Measurements from ENCODE around the gene GALNT5. TPM values are rescaled to one million over a fixed set of nuclear protein-coding genes. Genes with fewer than 3 reads are reported as not detected.
"Not testable (repeated sequence)": the region's sequence is repeated elsewhere in the genome, so short reads cannot be mapped to it uniquely, and the experiment has no call there.

The GALNT5 gene
- total RNA-seq, 1 experiment from 2014 or later: 0.34 TPM

DNA sequence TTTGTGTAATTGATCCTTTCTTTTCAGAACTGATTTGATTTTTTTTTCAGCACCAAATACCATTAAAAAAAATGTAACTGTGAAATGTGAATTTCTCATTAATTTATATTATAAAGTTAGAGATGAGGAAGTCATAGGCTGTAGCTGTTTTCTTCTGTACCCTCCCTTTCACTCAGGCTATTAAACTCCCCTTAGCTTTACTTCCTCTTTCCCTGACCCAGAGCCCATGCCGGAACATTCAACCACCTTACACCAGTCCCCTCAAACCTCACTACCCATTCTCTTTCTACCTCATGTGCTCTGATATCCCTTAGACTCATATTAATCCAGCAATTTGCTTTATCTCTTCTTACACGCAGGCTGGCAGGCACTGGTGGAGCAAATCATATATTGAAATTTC, 12.4 kb downstream of the GALNT5 start:
- in situ Hi-C loops (cut with HindIII; ENCODE audit: low pct_unique_long_range_greater_than_20kb, low sequenced_read_pairs): no loop called here
- no peak for DNase-seq (ENCODE audit: low read depth)

DNA sequence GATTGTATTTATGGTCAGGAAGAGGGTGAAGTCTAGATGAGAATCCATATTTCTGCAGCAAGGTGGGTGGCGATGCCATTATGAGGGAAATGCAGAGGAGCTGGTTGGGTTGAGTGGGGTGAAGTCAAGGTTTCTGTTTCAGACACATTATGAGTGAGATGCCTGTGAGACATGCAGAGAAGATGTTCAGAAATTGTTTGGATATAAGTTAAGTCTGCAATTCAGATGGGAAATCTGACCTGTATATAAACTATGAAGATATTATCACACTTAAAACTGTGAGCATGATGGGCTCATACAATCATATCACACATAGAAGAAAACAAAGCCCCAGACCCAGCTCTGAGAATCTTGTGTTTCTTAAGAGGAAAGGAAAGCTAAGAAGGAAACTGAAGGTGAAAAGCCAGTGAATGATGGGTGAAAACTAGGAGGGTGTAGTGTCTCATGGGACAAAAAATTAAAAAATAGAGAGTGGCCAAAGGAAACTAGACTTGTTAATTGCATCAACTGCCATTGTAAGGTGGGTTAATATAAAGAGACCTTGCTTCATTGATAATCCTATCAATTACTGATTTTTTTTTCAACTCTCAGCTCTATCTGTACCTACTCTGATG, 14.2 kb downstream of the GALNT5 start:
- DNase-seq (ENCODE audit: low read depth): no peak

DNA sequence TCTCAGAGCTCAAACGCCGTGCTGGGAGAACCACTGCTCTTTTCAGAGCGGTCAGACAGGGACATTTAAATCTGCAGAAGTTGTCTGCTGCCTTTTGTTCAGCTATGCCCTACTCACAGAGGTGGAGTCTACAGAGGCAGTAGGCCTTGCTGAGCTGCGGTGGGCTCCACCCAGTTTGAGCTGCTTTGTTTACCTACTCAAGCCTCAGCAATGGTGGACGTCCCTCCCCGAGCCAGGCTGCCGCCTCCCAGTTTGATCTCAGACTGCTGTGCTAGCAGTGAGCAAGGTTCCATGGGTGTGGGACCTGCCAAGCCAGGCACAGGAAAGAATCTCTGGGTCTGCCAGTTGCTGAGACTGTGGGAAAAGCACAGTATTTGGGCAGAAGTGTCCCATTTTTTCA, 21.8 kb downstream of the GALNT5 start:
- in situ Hi-C loops (cut with HindIII; ENCODE audit: low pct_unique_long_range_greater_than_20kb, low sequenced_read_pairs); DNase-seq (ENCODE audit: low read depth): not testable (repeated sequence)

More for the DNA sequence above, 14.2 kb downstream of the GALNT5 start:
- in situ Hi-C loops (cut with HindIII; ENCODE audit: low pct_unique_long_range_greater_than_20kb, low sequenced_read_pairs): no loop called here

DNA sequence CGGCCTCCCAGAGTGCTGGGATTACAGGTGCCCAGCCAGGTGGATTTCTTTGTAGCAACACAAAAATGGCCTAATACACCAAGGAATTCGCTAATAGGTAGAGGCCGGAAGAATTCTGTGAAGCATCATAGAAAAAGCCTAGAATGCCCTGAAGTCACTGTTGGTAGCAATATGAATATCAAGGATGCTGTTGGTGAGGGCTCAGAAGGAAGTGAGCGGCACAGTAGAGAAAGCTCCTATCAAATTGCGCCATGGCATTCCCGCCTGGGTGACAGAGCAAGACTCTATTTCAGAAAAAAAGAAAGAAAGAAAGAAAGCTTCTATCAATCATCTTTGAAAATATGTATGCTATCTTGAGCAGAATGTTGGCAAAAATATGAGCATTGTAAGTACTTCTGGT, 23.8 kb downstream of the GALNT5 start:
- in situ Hi-C loops (cut with HindIII; ENCODE audit: low pct_unique_long_range_greater_than_20kb, low sequenced_read_pairs): no loop called here
- DNase-seq (ENCODE audit: low read depth): no peak

DNA sequence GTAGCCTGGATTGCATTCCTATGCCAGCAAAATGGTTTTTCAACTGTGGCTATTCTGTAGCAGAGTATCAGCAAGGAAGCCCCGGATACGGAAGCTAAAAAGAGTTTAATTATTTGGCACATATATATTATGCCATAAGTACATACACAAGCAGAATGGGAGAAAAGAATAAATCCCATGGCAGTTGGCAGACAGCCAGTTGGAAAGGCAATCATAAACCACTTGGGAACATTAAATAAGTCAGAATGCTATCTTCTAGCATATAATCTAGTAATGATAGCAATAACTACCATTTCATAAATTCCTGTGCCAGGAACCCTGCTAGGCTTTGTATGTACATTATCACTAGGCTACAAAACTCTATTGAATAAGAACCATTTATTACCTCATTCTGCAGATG, 26.0 kb downstream of the GALNT5 start:
- in situ Hi-C loops (cut with HindIII; ENCODE audit: low pct_unique_long_range_greater_than_20kb, low sequenced_read_pairs): no loop called here
- no peak for DNase-seq (ENCODE audit: low read depth)

DNA sequence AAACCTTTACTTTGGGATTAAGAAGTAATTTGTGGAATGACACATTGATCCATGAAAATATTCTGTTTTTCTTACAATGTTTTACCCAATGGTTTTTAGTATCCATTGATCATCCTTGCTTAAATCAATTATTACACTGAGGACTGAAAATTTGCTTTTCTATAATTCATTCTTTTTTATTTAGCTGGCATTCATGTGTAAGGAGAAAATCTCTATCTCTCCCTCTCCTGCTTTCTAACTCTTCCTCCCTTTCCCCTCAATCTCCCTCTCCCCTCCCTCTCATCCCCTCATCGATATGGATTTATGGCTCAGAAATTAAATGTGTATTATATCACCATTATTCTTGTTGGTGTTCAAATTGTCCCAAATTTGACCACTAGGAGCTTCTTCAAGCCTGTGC, 29.7 kb downstream of the GALNT5 start:
- in situ Hi-C loops (cut with HindIII; ENCODE audit: low pct_unique_long_range_greater_than_20kb, low sequenced_read_pairs): no loop called here
- DNase-seq (ENCODE audit: low read depth): no peak

DNA sequence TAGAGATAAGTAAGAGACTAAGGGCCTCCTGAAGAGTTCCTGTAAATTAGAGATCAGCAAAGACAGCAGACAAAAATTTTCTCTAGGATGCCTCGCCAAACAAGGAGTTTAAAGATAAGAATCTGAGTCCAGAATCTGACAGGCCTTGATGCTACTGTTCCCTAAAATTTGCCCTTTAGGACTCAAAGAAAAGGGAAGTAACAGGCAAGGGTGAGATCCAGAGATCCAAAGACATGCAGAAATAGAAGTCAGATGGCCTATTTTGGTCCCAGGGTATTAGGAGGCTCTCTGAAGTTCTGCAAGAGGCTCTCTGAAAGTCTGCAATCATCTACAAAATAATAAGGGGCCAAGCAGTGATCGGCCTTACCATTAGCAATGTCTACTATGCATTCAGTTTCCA, 33.0 kb downstream of the GALNT5 start:
- no peak for DNase-seq (ENCODE audit: low read depth)
- in situ Hi-C loops (cut with HindIII; ENCODE audit: low pct_unique_long_range_greater_than_20kb, low sequenced_read_pairs): no loop called here

DNA sequence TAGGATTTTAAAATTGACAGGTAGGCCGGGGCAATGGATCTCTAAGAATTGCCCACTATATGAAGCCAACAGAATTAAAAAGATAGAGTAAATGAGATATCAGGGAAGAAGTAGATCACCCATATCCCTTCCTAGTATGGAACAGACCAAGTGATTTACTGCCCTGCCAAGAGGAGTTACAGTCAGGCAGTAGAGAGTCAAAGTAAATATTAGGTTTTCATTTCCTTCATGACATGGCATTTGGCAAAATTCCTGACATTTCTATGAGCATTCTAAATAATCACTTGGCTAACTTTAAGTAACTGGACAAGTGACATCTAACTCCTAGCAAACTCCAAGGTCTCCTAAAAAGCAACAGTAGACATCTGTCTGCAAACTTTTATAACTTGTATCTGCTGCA, 33.5 kb downstream of the GALNT5 start:
- DNase-seq (ENCODE audit: low read depth): peak; percentile 23

DNA sequence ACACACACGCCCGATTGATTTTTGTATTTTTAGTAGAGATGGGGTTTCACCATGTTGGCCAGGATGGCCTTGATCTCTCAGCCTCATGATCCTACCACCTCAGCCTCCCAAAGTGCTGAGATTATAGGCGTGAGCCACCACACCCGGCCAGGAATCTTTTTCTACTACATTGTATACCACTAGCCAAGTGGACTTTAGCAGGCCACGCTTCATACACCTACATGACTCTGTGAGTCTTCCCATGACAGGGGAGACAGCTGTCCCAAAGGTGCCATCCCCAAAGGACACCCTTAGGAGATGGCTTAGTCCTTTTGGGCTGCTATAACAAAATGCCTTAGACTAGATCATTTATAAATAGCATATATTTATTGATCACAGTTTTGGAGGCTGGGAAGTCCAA, 35.3 kb downstream of the GALNT5 start:
- in situ Hi-C loops (cut with HindIII; ENCODE audit: low pct_unique_long_range_greater_than_20kb, low sequenced_read_pairs): no loop called here
- DNase-seq (ENCODE audit: low read depth): no peak

More for the DNA sequence above, 33.5 kb downstream of the GALNT5 start:
- in situ Hi-C loops (cut with HindIII; ENCODE audit: low pct_unique_long_range_greater_than_20kb, low sequenced_read_pairs): no loop called here

DNA sequence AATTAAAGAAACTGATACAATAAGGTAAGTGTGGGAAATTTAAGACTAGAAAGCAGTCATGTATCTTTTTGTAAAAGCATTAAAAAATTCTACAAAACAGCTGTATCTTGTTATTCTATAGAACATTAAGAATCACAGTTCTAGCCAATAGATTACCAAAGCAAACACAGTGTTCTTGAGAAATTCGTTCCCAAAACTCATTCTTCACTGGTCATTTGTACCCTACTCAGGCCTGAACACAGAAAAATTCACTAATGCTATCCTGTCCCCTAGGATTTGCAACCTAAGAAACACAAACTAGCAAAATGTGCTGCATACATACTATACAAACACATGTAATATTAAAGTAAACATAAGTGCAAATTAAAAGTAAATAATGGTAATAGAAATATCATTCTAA, 39.0 kb downstream of the GALNT5 start:
- DNase-seq (ENCODE audit: low read depth): no peak
- in situ Hi-C loops (cut with HindIII; ENCODE audit: low pct_unique_long_range_greater_than_20kb, low sequenced_read_pairs): no loop called here

DNA sequence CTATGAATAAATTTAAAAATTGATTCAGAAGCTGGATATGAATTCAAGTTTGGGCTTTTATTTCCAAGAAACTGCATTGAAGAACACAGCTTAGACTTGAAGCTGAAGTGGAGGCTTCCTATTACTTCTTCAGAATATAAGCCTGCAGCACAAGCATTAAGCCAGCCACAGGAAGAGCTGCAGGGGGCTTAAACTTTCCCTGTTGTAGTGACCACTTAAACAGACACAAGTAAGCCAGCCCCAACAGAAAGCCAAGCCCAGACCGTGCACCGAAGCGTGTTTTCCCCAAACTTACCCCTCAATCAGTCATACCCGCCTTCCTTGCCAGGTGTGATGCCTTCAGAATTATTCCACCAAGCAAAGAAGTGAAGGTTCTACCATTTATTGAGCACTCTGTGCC, 39.5 kb downstream of the GALNT5 start:
- in situ Hi-C loops (cut with HindIII; ENCODE audit: low pct_unique_long_range_greater_than_20kb, low sequenced_read_pairs): no loop called here
- no peak for DNase-seq (ENCODE audit: low read depth)

DNA sequence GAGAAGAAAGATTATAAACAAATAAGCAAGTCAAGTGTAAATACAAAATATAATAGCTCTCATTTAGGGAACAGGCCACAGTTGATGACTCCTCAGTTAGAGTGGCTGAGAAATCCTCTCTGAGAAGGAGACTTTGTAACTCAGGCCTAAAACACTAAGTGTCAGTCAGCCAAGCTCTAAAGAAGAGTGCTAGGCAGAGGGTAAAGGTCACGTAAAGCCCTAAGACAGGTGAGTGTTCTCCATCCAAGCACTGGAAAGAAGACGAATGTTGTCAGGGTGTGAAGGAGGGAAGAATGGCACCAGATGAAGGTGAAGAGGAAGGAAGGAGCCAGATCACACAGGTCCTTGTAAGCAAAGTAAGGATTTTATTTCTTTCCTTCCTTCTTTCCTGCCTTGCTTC, 43.8 kb downstream of the GALNT5 start:
- in situ Hi-C loops (cut with HindIII; ENCODE audit: low pct_unique_long_range_greater_than_20kb, low sequenced_read_pairs): no loop called here
- DNase-seq (ENCODE audit: low read depth): no peak

DNA sequence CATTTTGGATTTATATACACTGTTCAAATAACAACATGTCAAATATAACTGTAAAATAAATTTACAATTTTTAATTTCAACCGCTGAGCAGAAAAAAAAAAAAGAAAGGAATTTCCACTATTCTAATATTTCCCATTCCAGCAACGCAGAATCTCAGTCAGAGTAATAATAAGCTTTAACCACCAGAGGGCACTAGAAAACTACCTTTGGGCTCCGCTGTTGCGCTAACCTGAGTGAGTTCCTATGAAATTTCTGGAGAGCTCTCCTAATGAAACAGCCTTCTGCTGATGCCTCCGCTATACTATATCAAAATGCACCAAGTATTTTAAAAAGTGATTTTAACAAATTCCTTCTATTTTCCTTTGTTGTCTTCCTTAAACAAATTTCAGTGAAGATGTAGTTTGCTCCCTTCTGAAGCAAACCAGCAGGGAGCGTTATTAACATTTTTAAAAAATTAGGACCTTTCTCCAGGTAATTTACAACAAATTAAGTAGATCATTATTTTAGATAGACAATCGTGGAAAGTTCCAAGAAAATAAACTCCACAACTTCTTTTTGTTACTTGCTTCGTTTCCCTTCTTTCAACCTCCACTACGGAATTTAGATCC, 45.1 kb downstream of the GALNT5 start:
- in situ Hi-C loops (cut with HindIII; ENCODE audit: low pct_unique_long_range_greater_than_20kb, low sequenced_read_pairs): no loop called here
- DNase-seq (ENCODE audit: low read depth): peak; percentile 33

DNA sequence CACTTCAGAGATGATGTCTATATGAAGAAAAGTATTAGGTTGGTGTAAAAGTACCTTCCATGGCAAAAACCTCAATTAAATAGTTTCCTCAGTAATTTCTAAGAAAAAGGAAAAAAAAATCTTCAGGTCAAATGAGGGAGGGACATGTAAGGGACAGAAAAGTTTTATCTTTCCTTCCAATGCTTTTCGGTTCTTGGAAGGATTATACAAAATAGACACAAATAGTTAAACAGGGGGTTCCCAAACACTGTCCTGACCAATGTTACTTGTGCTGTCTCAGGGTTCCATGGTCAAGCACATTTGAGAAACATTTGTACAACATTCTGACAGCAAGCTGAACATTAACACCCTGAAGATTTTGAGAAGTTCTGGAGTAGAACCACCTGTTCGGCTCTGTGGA, 46.1 kb downstream of the GALNT5 start:
- DNase-seq (ENCODE audit: low read depth): no peak
- in situ Hi-C loops (cut with HindIII; ENCODE audit: low pct_unique_long_range_greater_than_20kb, low sequenced_read_pairs): no loop called here

DNA sequence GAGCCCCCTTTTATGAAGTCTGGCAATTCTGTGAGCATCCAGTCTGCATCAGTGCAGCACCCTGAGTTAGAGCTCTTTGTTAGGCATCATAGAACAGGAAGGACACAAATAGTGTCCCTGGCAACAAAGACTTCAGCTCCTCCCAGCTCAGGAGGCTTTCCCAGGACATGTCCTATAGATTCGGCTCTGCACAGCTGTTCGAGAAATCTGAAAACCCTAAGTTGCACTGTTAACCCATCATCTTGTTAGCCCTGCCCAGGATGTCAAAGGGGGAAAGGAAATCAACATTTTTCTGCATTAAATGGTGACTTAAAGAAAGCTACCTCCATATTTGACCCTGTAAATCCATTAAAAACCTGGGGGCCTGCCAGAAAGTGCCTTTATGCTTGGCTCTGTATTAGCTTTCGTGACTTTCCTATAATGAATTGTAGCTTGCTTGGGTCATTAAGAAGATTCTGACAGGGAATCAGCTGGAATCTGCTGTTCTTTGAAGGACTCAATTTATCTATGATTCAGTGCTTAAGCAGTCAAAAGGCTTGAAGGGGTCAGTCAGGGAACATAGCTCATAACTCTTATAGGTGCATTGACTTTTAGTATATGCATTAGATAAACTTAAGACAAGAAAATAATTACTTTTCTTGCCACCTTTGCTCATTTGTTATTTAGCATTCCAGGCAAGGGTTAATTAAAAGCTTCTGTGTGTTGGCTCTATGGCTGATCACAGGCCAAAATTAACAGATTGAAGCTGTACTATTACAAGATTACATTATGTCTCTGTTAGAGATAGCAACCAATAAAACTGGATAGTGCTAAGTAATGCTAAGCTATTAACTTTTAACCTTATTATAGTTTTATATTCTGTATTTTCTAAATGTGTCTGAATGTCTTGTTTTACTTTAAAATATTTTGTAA, 47.6 kb downstream of the GALNT5 start:
- DNase-seq (ENCODE audit: low read depth): no peak
- in situ Hi-C loops (cut with HindIII; ENCODE audit: low pct_unique_long_range_greater_than_20kb, low sequenced_read_pairs): no loop called here

DNA sequence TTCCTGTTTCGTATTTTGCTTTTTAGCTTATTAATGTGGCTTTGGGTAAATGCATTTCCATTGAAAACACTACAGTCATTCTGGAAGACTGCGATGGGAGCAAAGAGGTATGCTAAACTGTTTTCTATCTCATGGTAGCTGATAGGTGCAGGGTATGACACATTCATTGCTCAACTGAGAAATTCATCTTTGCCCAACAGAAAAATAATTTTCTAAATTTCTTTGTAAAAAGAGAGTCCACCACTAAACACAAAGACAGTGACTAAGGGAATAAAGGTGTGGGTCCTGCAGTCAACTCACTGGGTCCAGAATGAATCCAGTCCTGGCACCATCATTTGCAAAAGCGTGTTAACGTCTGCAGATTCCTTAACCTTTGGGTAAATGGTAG, 48.2 kb downstream of the GALNT5 start:
- DNase-seq (ENCODE audit: low read depth): no peak
- in situ Hi-C loops (cut with HindIII; ENCODE audit: low pct_unique_long_range_greater_than_20kb, low sequenced_read_pairs): no loop called here

DNA sequence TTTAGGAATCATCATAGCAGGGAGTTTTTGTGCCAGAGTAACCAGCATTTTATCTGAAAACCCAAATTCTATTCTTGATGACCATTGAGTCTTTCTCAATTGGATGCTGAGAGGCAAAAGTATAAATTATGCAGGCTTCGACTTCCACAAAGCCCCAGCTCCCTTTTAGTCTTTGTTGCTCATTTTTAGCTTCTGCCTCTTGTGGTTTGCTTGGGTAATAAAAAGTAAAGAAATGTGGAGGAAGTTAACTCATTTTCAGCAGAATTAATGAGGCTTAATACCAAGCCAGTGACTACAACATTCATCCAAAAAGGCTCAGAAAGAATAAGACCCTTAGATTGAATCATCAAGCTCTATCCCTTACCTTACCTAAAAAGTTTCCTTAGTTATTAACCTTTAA, 49.5 kb downstream of the GALNT5 start:
- DNase-seq (ENCODE audit: low read depth): no peak
- in situ Hi-C loops (cut with HindIII; ENCODE audit: low pct_unique_long_range_greater_than_20kb, low sequenced_read_pairs): no loop called here

DNA sequence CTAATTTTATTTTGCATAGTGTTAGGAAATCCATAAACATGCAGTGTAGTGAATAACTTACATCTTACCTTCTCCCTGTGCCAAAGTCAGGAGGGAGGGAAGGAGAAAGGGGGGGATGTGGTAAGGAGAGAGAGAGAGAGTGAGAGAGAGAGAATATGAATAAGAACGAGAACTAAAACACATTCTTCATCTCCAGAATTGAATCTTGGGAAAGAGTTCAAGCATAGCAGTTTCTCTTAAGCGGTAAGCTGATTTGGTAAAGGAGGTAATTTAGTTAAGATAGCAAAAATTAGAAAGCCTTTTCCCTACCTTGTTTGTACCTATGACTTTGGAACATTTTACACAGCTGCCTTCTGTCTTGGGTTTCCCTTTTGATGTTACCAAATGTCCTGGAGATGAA, 52.4 kb downstream of the GALNT5 start:
- in situ Hi-C loops (cut with HindIII; ENCODE audit: low pct_unique_long_range_greater_than_20kb, low sequenced_read_pairs): no loop called here
- no peak for DNase-seq (ENCODE audit: low read depth)

DNA sequence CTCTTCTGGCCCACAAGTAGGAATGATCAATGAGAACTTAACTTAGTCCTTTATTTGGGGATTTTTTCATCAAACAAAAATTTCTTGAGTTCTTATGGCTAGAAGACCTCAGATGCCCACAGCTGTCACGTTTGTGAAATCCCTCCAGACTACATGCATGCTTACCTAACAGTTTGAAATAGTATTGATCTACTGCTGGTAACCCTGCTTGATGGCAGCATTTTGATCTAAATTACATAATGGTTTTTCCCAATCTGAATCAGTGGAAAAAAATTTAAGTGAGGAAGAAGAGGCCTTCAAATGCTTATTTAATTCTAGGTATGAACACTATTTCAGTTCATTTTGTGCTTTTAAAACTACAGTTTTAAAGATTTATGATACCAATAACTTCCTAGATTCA, 54.2 kb downstream of the GALNT5 start:
- in situ Hi-C loops (cut with HindIII; ENCODE audit: low pct_unique_long_range_greater_than_20kb, low sequenced_read_pairs): no loop called here
- no peak for DNase-seq (ENCODE audit: low read depth)

All from Caki2 (cell line).